ENCODE measurements around the gene OPALIN.

The OPALIN gene

GRCh38 chr10:96358851-96359540 lies at the start of gene OPALIN:
Gene OPALIN, minus strand, starts transcription at chr10:96359002. Its CDS starts 106 bp downstream, at chr10:96358896.
- no peak for DNase-seq

GRCh38 chr10:96408201-96408600 lies 49.4 kb upstream of the OPALIN start:
- DNase-seq = no peak

- DNase-seq = no peak
Observed at GRCh38 chr10:96407560-96408069, 48.8 kb upstream of the OPALIN start.

- no peak for DNase-seq
Observed at GRCh38 chr10:96406091-96406490, 47.3 kb upstream of the OPALIN start.

GRCh38 chr10:96402417-96403305 lies 43.9 kb upstream of the OPALIN start:
- no peak for DNase-seq

GRCh38 chr10:96401036-96401435 lies 42.2 kb upstream of the OPALIN start:
- no peak for DNase-seq

- no peak for DNase-seq
Observed at GRCh38 chr10:96400465-96400864, 41.7 kb upstream of the OPALIN start.

DNA sequence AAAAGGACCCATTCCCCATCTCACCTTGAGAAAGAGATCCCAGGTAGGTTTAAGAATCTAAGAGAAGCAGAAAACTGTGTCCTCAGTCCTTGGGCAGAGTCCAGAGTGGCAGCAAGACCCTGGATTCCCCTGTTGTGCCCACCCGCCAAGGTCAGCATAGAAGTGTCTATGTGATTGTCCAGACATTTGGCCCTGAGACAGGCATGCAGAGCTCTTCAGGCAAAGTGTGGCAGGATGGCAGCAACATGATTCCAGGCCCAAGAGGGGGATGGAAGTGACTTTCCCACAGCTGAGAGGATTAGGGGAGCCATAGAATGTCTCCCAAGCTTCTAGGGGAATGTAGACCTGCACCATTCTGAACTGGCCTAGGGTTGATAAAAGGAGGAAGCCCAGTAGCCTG lies 39.1 kb upstream of the OPALIN start:
- DNase-seq = no peak

DNA sequence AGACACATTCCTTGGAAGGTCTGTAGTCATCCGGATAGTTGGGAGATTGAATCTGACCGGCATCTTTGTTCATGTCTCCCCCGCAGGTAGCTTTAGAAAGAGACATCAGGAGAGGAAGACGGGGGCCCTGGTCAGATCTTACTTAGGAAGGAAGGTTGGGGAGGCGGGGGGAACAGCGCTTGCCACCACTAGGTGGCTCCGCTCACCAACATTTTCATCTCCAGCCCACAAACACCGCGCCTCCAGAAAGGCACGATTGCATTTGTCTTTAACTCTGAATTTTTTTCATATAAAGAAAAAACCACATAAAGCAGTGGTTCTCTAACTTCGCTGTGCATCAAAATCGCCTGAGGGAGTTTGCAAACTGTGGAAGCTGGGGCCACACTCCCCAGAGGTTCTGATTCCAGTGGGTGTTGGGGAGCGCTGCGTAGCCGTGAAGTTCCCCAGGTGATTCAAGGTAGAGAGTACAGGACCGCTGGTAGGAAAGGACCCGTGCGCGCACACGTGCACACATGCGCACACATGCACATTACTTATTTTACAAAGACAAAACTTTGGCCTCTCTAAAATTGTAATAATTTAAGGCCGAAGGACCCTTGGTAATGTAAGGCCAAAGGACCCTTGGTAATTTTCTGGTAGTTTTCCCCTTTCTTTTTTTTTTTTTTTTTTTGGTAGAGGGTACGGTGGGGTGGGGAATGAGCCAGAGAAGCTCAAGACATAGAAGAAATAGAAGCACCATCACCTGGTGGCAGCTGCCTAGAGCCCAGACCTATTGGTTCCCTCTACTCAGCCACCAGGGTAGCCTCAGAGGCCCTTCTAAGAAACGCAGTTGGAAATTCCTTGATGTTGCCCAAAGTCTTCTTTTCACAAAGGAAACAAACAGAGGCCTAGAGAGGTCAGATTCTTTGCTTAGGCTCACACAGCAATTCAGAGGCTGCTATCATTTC lies 37.4 kb upstream of the OPALIN start:
- peak; percentile 17 for DNase-seq

- no peak for DNase-seq
Observed at GRCh38 chr10:96390460-96390864, 31.7 kb upstream of the OPALIN start.

GRCh38 chr10:96389785-96390184 lies 31.0 kb upstream of the OPALIN start:
- no peak for DNase-seq

DNA sequence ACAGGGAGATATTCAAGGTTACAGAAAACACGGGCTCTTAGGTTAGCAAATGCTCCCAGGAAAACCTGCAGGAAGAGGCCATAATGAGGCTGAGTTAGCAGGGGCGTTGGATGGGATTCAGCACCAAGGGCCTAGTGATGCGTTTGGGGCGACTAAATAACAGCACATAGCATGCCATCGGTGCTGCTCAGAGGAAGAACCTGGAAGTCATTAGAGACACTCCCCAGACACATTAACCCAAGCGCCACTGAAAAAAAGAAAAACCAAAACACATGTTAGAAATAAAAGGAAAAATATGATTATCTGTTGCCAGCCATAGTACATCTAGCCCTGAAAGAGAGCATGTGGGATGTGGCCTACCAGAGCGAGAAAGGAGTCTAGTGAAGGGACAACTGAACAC lies 28.8 kb upstream of the OPALIN start:
- DNase-seq = no peak

GRCh38 chr10:96387161-96387560 lies 28.4 kb upstream of the OPALIN start:
- DNase-seq = no peak

- no peak for DNase-seq
Observed at GRCh38 chr10:96384506-96384905, 25.7 kb upstream of the OPALIN start.

- DNase-seq = no peak
Observed at GRCh38 chr10:96380821-96381220, 22.0 kb upstream of the OPALIN start.

GRCh38 chr10:96379758-96380157 lies 21.0 kb upstream of the OPALIN start:
- no peak for DNase-seq

DNA sequence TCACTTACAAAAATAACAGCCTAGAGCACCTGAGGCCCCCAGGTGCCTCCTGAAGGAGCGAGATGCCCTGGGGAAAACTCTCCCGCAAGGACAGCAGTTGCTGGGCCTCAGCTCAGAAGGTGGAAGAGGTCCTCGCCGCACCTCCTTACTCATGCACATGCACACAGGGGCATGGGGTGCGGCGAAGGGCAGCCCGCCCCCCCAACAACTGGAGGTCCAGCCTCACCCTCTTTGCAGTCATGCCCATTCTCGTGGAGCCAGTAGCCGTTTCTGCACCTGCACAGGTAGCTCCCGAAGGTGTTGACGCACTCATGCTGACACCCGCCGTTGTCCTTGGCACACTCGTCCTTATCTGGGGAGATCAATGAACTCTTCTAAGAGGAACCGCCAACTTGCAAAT lies 19.9 kb upstream of the OPALIN start:
- no peak for DNase-seq

GRCh38 chr10:96377816-96378294 lies 19.1 kb upstream of the OPALIN start:
- no peak for DNase-seq

DNA sequence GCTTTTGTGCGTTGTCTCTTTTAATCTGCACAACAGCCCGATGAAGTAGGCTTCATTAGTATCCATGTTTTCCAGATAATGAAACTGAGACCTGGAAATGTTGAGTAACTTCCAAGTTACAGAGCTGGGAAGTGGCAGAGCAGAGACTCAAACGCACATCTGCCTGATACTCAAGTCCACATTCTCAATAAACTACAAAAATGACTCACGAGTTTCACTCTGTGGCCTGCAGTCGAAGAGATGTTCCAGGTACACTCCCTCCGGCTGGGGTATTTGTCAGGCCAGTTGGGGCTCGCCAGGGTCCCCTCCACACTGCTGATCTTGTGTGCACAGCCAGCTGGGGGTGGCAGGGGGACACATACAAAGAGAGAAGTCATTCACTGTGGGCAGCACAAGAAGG lies 17.7 kb upstream of the OPALIN start:
- no peak for DNase-seq

DNA sequence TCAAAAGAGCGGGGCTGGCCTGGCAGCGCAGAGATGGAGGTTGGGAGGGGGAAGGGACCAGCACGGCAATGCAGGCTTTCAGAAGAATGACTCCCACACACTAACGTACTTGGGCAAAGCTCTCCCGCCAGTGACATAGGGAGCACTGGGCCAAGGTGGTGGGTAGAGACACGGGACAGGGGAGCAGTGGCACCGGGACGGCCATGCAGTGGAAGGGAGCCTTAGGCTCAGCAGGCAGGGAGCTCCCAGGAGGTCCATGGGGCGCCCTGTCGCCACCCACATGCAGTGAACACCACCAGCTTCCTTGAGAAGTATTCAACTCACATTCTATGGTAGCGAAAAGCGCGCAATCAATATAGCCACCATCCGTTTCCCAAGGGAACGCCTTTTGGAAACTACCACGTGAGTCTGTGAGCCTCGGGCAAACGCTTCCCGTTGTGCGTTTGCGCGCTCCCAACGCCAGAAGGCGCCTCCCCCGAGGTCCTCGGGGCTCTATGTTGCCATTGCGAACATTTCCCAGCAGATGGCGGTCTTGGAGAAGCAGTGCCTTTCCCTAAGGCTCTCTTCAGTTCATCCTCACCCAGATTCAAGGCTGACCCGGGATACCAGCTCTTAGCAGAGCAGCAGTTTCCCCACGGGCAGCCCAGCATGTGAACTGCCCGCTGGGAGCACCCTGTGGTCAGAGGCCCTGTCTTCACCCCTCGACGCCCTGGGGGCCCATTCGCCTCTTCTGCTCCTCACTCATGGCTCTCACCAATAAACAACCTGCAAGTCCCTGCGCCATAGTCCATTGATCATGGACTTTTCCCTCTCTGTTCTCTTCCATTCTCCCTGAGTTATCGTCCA lies 16.4 kb upstream of the OPALIN start:
- DNase-seq = peak; percentile 60

GRCh38 chr10:96374639-96374984 lies 15.8 kb upstream of the OPALIN start:
- DNase-seq = no peak

GRCh38 chr10:96374004-96374403 lies 15.2 kb upstream of the OPALIN start:
- DNase-seq = no peak

All from GF-D8 (cell line).